ENCODE measurements around the gene PACS1. TPM values are rescaled to one million over a fixed set of nuclear protein-coding genes. Genes with fewer than 3 reads are reported as not detected.

The PACS1 gene
- polyA plus RNA-seq, 1 of the 3 experiments (the other 2 are of a cell fraction): 37.3 TPM

DNA sequence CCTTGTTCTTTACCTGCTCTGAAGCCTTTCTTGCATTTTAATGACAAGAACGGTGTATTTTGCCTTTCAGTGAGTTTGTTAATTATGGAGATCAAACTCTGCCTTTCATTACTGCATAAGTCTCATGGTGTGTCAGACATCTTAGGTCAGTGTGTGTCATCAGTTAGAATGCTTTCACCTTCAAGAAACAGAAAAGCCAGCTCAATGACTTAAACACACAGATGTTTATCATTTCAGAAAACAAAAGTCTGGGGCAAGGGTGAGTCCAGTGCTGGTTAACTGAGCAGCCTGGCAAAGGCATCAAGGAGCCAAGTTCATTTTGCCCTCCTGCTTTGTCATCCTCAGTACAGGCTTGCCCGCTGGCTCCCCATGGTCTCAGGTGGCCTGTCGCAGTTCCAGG is 54.5 kb downstream of the PACS1 start (continued):
- TF ChIP-seq, protein P1, sequence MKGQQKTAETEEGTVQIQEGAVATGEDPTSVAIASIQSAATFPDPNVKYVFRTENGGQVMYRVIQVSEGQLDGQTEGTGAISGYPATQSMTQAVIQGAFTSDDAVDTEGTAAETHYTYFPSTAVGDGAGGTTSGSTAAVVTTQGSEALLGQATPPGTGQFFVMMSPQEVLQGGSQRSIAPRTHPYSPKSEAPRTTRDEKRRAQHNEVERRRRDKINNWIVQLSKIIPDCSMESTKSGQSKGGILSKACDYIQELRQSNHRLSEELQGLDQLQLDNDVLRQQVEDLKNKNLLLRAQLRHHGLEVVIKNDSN (IDR thresholded peaks at IDR 0.05; ENCODE audit: borderline replicate concordance, low read depth): no peak
- TF ChIP-seq EZH2phosphoT487 (IDR thresholded peaks at IDR 0.05; ENCODE audit: borderline replicate concordance, low read depth) (no peak), NRF1 (IDR thresholded peaks at IDR 0.05; ENCODE audit: low read depth, low read length) (no peak), GATA2 (CRISPR knock-in tag; IDR thresholded peaks at IDR 0.05) (no peak), RAD21 (IDR thresholded peaks at IDR 0.05; ENCODE audit: low read length) (no peak), USF2 (IDR thresholded peaks at IDR 0.05; ENCODE audit: borderline replicate concordance, low read depth, low read length) (no peak), JUND (IDR thresholded peaks at IDR 0.05) (peak; percentile 41; the same call in 1 of the 2 replicates), YY1 (IDR thresholded peaks at IDR 0.05; ENCODE audit: low read depth) (peak; percentile 30; the same call in 1 of the 2 replicates), MEF2A (IDR thresholded peaks at IDR 0.05; ENCODE audit: borderline replicate concordance, low read depth) (peak; percentile 5; the same call in 1 of the 2 replicates), SIN3A (IDR thresholded peaks at IDR 0.05; ENCODE audit: borderline replicate concordance, low read depth, low read length) (peak; percentile 39; the same call in 1 of the 2 replicates), FOXJ3 (CRISPR knock-in tag; IDR thresholded peaks at IDR 0.05) (no peak), POLR2AphosphoS5 (IDR thresholded peaks at IDR 0.05; ENCODE audit: low read depth, low read length) (0 out of 2 replicates have a peak, but pooled peaks have one; percentile 20), TEAD4 (IDR thresholded peaks at IDR 0.05; ENCODE audit: borderline replicate concordance, insufficient read depth) (no peak; the same call in 1 of the 2 replicates)
- TF ChIP-seq, protein P2, sequence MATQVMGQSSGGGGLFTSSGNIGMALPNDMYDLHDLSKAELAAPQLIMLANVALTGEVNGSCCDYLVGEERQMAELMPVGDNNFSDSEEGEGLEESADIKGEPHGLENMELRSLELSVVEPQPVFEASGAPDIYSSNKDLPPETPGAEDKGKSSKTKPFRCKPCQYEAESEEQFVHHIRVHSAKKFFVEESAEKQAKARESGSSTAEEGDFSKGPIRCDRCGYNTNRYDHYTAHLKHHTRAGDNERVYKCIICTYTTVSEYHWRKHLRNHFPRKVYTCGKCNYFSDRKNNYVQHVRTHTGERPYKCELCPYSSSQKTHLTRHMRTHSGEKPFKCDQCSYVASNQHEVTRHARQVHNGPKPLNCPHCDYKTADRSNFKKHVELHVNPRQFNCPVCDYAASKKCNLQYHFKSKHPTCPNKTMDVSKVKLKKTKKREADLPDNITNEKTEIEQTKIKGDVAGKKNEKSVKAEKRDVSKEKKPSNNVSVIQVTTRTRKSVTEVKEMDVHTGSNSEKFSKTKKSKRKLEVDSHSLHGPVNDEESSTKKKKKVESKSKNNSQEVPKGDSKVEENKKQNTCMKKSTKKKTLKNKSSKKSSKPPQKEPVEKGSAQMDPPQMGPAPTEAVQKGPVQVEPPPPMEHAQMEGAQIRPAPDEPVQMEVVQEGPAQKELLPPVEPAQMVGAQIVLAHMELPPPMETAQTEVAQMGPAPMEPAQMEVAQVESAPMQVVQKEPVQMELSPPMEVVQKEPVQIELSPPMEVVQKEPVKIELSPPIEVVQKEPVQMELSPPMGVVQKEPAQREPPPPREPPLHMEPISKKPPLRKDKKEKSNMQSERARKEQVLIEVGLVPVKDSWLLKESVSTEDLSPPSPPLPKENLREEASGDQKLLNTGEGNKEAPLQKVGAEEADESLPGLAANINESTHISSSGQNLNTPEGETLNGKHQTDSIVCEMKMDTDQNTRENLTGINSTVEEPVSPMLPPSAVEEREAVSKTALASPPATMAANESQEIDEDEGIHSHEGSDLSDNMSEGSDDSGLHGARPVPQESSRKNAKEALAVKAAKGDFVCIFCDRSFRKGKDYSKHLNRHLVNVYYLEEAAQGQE (IDR thresholded peaks at IDR 0.05; ENCODE audit: low read depth, low read length): no peak

DNA sequence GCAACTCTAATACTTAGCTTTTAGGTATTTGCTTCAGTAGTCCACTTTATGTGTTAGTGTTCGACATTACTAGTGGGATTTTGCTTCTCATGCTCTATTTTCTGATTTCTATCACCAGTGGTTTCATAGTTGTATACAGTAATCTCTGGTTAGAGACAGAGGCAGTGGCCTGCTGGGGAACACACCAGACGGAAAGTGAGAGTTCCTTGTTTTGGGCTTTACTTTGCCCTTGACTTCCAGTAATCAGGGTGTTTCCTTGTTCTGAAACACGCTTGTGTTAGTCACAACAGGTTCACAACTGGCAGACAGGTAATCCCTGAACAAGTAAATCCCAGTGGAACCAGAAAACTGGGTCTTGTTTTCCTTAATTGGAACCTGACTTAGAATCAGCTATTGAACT is 56.0 kb downstream of the PACS1 start:
- H3K4me2 ChIP-seq: peak overlapping the region; percentile 43; the same call in 1 of the 2 replicates
- no peaks in the 10 kb centered on the region for H3K27me3 ChIP-seq (ENCODE audit: insufficient read depth)
- peaks cover 100% of the 10 kb centered on the region for H3K79me2 ChIP-seq (ENCODE audit: insufficient read depth)
- DNase-seq: no peak
- POLR2A ChIA-PET: interaction anchor here (0.5 kb wide), 1 partner anchor 307 kb away, joined by 3 read pairs; no protein-coding TSS in a partner anchor
- peak overlapping the region; percentile 77 to 87 for H3K27ac ChIP-seq (ENCODE audit: low read depth in 2 of 2, low read length in 1 of 2)
- peak overlapping the region; percentile 12; the same call in 1 of the 2 replicates for H3K9ac ChIP-seq
- H2AFZ ChIP-seq (ENCODE audit: low read depth): no peak overlapping the region
- peaks cover 19% of the 10 kb centered on the region for H3F3A ChIP-seq (replicated peaks; ENCODE audit: insufficient read depth)
- no peaks in the 10 kb centered on the region for H3K9me2 ChIP-seq
- CTCF ChIA-PET: interaction anchor here (0.6 to 2.2 kb wide), 6 partner anchors 42 to 1477 kb away, joined by 3 to 8 read pairs (median 3); no protein-coding TSS in a partner anchor
- no peak overlapping the region for H3K4me3 ChIP-seq (ENCODE audit: low read depth in 2 of 2, low read length in 1 of 2)
- H3K4me1 ChIP-seq (ENCODE audit: control insufficient read depth in 1 of 2, insufficient read depth in 2 of 2, low read depth in 1 of 2, low read length in 1 of 2): peaks cover 26 to 47% of the 10 kb centered on the region in 2 experiments
- no peaks in the 10 kb centered on the region for H4K20me1 ChIP-seq (ENCODE audit: insufficient read depth)
- no peaks in the 10 kb centered on the region for H3K36me3 ChIP-seq (replicated peaks in 1 of 2; ENCODE audit: control insufficient read depth in 1 of 2, insufficient read depth in 2 of 2, low read length in 1 of 2)
- no peaks in the 10 kb centered on the region for H3K9me3 ChIP-seq
- 88% methylated on average over 3 of the region's 3 CpGs for WGBS (ENCODE audit: low lambda C conversion rate)
- TF ChIP-seq, protein P2 (IDR thresholded peaks at IDR 0.05; ENCODE audit: low read depth, low read length): no peak
- no peak for TF ChIP-seq CHD2 (IDR thresholded peaks at IDR 0.05; ENCODE audit: low read length, partially characterized antibody)
- TF ChIP-seq RAD21 (IDR thresholded peaks at IDR 0.05; ENCODE audit: low read length): no peak
- no peak for TF ChIP-seq SMC3 (IDR thresholded peaks at IDR 0.05; ENCODE audit: low read depth, low read length)
- TF ChIP-seq, protein P3, sequence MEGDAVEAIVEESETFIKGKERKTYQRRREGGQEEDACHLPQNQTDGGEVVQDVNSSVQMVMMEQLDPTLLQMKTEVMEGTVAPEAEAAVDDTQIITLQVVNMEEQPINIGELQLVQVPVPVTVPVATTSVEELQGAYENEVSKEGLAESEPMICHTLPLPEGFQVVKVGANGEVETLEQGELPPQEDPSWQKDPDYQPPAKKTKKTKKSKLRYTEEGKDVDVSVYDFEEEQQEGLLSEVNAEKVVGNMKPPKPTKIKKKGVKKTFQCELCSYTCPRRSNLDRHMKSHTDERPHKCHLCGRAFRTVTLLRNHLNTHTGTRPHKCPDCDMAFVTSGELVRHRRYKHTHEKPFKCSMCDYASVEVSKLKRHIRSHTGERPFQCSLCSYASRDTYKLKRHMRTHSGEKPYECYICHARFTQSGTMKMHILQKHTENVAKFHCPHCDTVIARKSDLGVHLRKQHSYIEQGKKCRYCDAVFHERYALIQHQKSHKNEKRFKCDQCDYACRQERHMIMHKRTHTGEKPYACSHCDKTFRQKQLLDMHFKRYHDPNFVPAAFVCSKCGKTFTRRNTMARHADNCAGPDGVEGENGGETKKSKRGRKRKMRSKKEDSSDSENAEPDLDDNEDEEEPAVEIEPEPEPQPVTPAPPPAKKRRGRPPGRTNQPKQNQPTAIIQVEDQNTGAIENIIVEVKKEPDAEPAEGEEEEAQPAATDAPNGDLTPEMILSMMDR (IDR thresholded peaks at IDR 0.05): no peak
- TF ChIP-seq FOSL2 (IDR thresholded peaks at IDR 0.05; ENCODE audit: borderline replicate concordance, low read depth): no peak
- TF ChIP-seq, protein P4, sequence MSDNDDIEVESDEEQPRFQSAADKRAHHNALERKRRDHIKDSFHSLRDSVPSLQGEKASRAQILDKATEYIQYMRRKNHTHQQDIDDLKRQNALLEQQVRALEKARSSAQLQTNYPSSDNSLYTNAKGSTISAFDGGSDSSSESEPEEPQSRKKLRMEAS (IDR thresholded peaks at IDR 0.05; ENCODE audit: low read depth): no peak

All from SK-N-SH (cell line).